ENCODE data around the gene PPP1R9B. TPM values are rescaled to one million over a fixed set of nuclear protein-coding genes. Genes with fewer than 3 reads are reported as not detected.

PPP1R9B gene
- total RNA-seq, 2 donors from 2014 or later, result 24.1 to 34.6 TPM

- peak within 1 kb of the TSS; percentile 89 for H3K4me3 ChIP-seq (ENCODE audit: low read length)
- no peak for TF ChIP-seq CTCF (conservative IDR thresholded peaks at IDR 0.05)
- peak within 1 kb of the TSS; percentile 91 for H3K4me3 Mint-ChIP-seq
- no peaks in the 10 kb centered on the region for H3K9me3 Mint-ChIP-seq
- 1 to 5% methylated on average over 24 to 68 of the region's 68 CpGs for WGBS, 2 experiments (ENCODE audit: insufficient coverage in 1 of 2, insufficient read length in 1 of 2)
- DNase-seq, result peak; percentile 99
- H3K27me3 ChIP-seq (ENCODE audit: control insufficient read depth, insufficient read depth, low read length, poor library complexity, severe bottlenecking), result no peaks in the 10 kb centered on the region
- H3K36me3 ChIP-seq (ENCODE audit: control insufficient read depth, insufficient read depth, low read length), result peaks cover 8% of the 10 kb centered on the region
- H3K4me1 ChIP-seq (ENCODE audit: control insufficient read depth, insufficient read depth, low read length), result no peaks in the 10 kb centered on the region
- peak within 1 kb of the TSS; percentile 66 for H3K9ac ChIP-seq (ENCODE audit: extremely low read depth, low read length, poor library complexity, severe bottlenecking)
- peak within 1 kb of the TSS; percentile 94 for H3K27ac Mint-ChIP-seq
- H3K27me3 Mint-ChIP-seq (ENCODE audit: insufficient read depth), result peaks cover 15% of the 10 kb centered on the region
- H3K27ac ChIP-seq (ENCODE audit: low read depth, low read length), result no peak within 1 kb of the TSS
- no peaks in the 10 kb centered on the region for H3K9me3 ChIP-seq (ENCODE audit: control insufficient read depth, low read length)
- H3K4me1 Mint-ChIP-seq, result peaks cover 15% of the 10 kb centered on the region
- H3K36me3 Mint-ChIP-seq (ENCODE audit: low read depth), result peaks cover 7% of the 10 kb centered on the region
These were observed 55.5 kb downstream of the PPP1R9B start, which contains the start of gene PDK2 for GRCh38 chr17:50094753-50095619. TSS of gene PDK2 (plus strand) at chr17:50095351. CDS start at chr17:50095436, 85 bp downstream.

DNA sequence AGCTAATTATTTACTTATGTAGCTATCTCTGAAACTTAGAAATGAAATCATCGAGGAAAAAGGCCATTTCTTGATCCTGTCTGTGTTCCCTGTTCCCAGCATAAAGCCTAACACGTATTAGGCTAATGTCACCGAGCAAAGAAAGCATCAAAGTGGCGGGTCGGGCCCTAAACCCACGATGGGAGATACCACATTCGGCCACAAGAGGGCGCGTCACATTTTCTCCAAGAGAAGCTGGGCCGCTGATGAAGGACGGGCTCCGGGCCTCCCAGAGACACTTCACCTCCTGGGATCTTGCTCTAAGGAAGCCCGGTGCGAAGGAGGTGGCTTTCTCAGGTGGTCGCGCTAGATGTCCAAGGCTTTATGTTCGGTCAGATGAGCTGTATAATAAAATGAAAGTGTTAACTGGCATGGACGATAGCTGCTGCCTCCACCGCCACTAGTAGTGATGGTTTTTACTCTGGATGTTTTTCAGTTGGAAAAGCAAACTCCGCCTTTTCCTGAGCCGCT, 56.2 kb downstream of the PPP1R9B start:
- peaks cover 8% of the 10 kb centered on the region for H3K36me3 ChIP-seq (ENCODE audit: control insufficient read depth, insufficient read depth, low read length)
- peak overlapping the region; percentile 89 for H3K4me3 ChIP-seq (ENCODE audit: low read length)
- Mint-ChIP-seq H3K36me3 (ENCODE audit: low read depth) (peaks cover 7% of the 10 kb centered on the region), H3K4me3 (peak overlapping the region; percentile 91), H3K27ac (peak overlapping the region; percentile 94), H3K27me3 (ENCODE audit: insufficient read depth) (peaks cover 15% of the 10 kb centered on the region), H3K4me1 (peaks cover 15% of the 10 kb centered on the region), H3K9me3 (no peaks in the 10 kb centered on the region)
- H3K27ac ChIP-seq (ENCODE audit: low read depth, low read length), result no peak overlapping the region
- H3K9me3 ChIP-seq (ENCODE audit: control insufficient read depth, low read length), result no peaks in the 10 kb centered on the region
- no peaks in the 10 kb centered on the region for H3K4me1 ChIP-seq (ENCODE audit: control insufficient read depth, insufficient read depth, low read length)
- TF ChIP-seq CTCF (conservative IDR thresholded peaks at IDR 0.05), result peak; percentile 95
- no peak overlapping the region for H3K9ac ChIP-seq (ENCODE audit: extremely low read depth, low read length, poor library complexity, severe bottlenecking)
- 6 to 11% methylated on average over 12 to 21 of the region's 21 CpGs for WGBS, 2 experiments (ENCODE audit: insufficient coverage in 1 of 2, insufficient read length in 1 of 2)
- peak; percentile 99 for DNase-seq
- H3K27me3 ChIP-seq (ENCODE audit: control insufficient read depth, insufficient read depth, low read length, poor library complexity, severe bottlenecking), result no peaks in the 10 kb centered on the region

GRCh38 chr17:50093807-50094206, 56.7 kb downstream of the PPP1R9B start:
- Mint-ChIP-seq H3K36me3 (ENCODE audit: low read depth) (peaks cover 6% of the 10 kb centered on the region), H3K4me1 (peaks cover 15% of the 10 kb centered on the region), H3K4me3 (no peak overlapping the region), H3K27me3 (ENCODE audit: insufficient read depth) (peaks cover 15% of the 10 kb centered on the region), H3K27ac (peak overlapping the region; percentile 94), H3K9me3 (no peaks in the 10 kb centered on the region)
- Histone ChIP-seq H3K27ac (ENCODE audit: low read depth, low read length) (no peak overlapping the region), H3K9ac (ENCODE audit: extremely low read depth, low read length, poor library complexity, severe bottlenecking) (no peak overlapping the region), H3K4me1 (ENCODE audit: control insufficient read depth, insufficient read depth, low read length) (no peaks in the 10 kb centered on the region), H3K36me3 (ENCODE audit: control insufficient read depth, insufficient read depth, low read length) (peaks cover 8% of the 10 kb centered on the region), H3K27me3 (ENCODE audit: control insufficient read depth, insufficient read depth, low read length, poor library complexity, severe bottlenecking) (no peaks in the 10 kb centered on the region), H3K9me3 (ENCODE audit: control insufficient read depth, low read length) (no peaks in the 10 kb centered on the region), H3K4me3 (ENCODE audit: low read length) (no peak overlapping the region)
- no peak for DNase-seq
- no peak for TF ChIP-seq CTCF (conservative IDR thresholded peaks at IDR 0.05)
- 64 to 83% methylated on average over 2 of the region's 3 CpGs for whole genome bisulfite sequencing, 2 experiments (ENCODE audit: insufficient coverage in 1 of 2, insufficient read length in 1 of 2)
